Testis (tissue), 3 donors: ENCODE data around the gene CPNE1. TPM values are rescaled to one million over a fixed set of nuclear protein-coding genes. Genes with fewer than 3 reads are reported as not detected.

ENCODE experiments used
- DNase-seq: peaks from one replicate; pipeline ENCODE4 v3.0.0-alpha.2; 2019
- H3K27ac ChIP-seq, 2 donors: fragments of 200-600 bp; sonication (generic); one replicate each; pipeline ENCODE4 v1.5.1; 2019
- H3K27me3 ChIP-seq: fragments of 200-600 bp; sonication (generic); one replicate; pipeline ENCODE4 v1.5.1; 2019
- H3K36me3 ChIP-seq: fragments of 200-600 bp; sonication (generic); one replicate; pipeline ENCODE4 v1.5.1; 2017; ENCODE audit warnings: low read depth; ENCODE audit errors: missing control alignments
- H3K4me1 ChIP-seq: fragments of 200-600 bp; sonication (generic); one replicate; pipeline ENCODE4 v1.5.1; 2019
- H3K4me3 ChIP-seq, 2 donors: fragments of 200-600 bp; sonication (generic); one replicate each; pipeline ENCODE4 v1.5.1; 2017 to 2019
- H3K9me3 ChIP-seq: fragments of 200-600 bp; sonication (generic); one replicate; pipeline ENCODE4 v1.5.1; 2017
- CTCF ChIP-seq, 3 experiments: fragments of 450-650 bp in 2 of 3; fragments of 200-600 bp in 1 of 3; sonication (generic) in 1 of 3; IDR thresholded peaks; one replicate each; pipeline ENCODE4 v1.5.1; 2016 to 2019; ENCODE audit warnings: antibody characterized with exemption in 3 of 3, mild to moderate bottlenecking in 2 of 3, moderate library complexity in 1 of 3
- POLR2A ChIP-seq: fragments of 450-650 bp; IDR thresholded peaks from one replicate; pipeline ENCODE4 v1.6.1; 2017; ENCODE audit warnings: antibody characterized with exemption, mild to moderate bottlenecking, moderate library complexity
- WGBS, 2 donors: methylation state at CpG; one replicate each; pipeline ENCODE4 v1.1.5; 2018; 5-methylcytosine and 5-hydroxymethylcytosine counted together
- intact Hi-C: fragments of 100-400 bp; cut with DNase I; formaldehyde crosslinking; loops from one replicate; pipeline ENCODE4 v1.15.1; 2023; ENCODE audit warnings: low total_unique reads
- polyA plus RNA-seq: library from polyadenylated mRNA; stranded (reverse); fragments of 350-450 nt; fragmentation: Illumina TruSeq; extraction: RNeasy Lipid Tissue Mini Kit (QIAGEN cat#74804); gene quantifications from one replicate; pipeline ENCODE4 v1.2.3, GENCODE V29; 2014; ENCODE audit warnings: low read depth, low replicate concordance; ENCODE audit not compliant: insufficient read depth
- total RNA-seq, 2 donors: library from RNA; depleted of rRNA; stranded (reverse); fragments of >200 nt; gene quantifications; one replicate each; pipeline ENCODE4 v1.2.3, GENCODE V29; 2016

The CPNE1 gene
- total and polyA plus RNA-seq, 3 donors from 2014 or later = 60.6 to 105 (median 103) TPM

- DNase-seq = peak; percentile 73
- Histone ChIP-seq H3K4me1 (peaks cover 24% of the 10 kb centered on the region), H3K36me3 (no peaks in the 10 kb centered on the region), H3K9me3 (no peaks in the 10 kb centered on the region), H3K4me3 (peak overlapping the region; percentile 34 to 54), H3K27ac (no peak overlapping the region), H3K27me3 (no peaks in the 10 kb centered on the region)
- intact Hi-C loops = no loop called here
- 5 to 7% methylated on average over 32 to 47 of the region's 49 CpGs for WGBS, 2 donors
- TF ChIP-seq CTCF (IDR thresholded peaks at IDR 0.05) = no peak
- TF ChIP-seq POLR2A = no peak
Observed at GRCh38 chr20:35619196-35620095, 45.3 kb downstream of the CPNE1 start.

GRCh38 chr20:35618263-35619131 lies 46.2 kb downstream of the CPNE1 start:
- Histone ChIP-seq H3K36me3 (no peaks in the 10 kb centered on the region), H3K9me3 (no peaks in the 10 kb centered on the region), H3K27ac (peak overlapping the region in 1 of 2 donors; percentile 55), H3K4me3 (peak overlapping the region; percentile 34 to 54), H3K27me3 (no peaks in the 10 kb centered on the region), H3K4me1 (peaks cover 24% of the 10 kb centered on the region)
- TF ChIP-seq POLR2A = no peak
- no peak for TF ChIP-seq CTCF (IDR thresholded peaks at IDR 0.05)
- intact Hi-C loops = no loop called here
- no peak for DNase-seq
- 4 to 6% methylated on average over 7 to 31 of the region's 35 CpGs for WGBS, 2 donors

- peak; percentile 11 to 28 (median 19) for TF ChIP-seq CTCF (IDR thresholded peaks at IDR 0.05)
- no peak for TF ChIP-seq POLR2A
- DNase-seq = peak; percentile 54
- no peaks in the 10 kb centered on the region for H3K27me3 ChIP-seq
- intact Hi-C loops = no loop called here
- H3K9me3 ChIP-seq = no peaks in the 10 kb centered on the region
- H3K36me3 ChIP-seq = no peaks in the 10 kb centered on the region
- WGBS, 2 donors = 3 to 10% methylated on average over 18 to 22 of the region's 22 CpGs
- peak overlapping the region; percentile 83 to 93 for H3K27ac ChIP-seq
- H3K4me1 ChIP-seq = peaks cover 24% of the 10 kb centered on the region
- peak overlapping the region; percentile 58 to 69 for H3K4me3 ChIP-seq
Observed at GRCh38 chr20:35617397-35618262, 47.1 kb downstream of the CPNE1 start.
